HG02885 (cell line): ENCODE data around the gene DIAPH3.

ENCODE experiments used
- ATAC-seq: cut with Tn5 transposase; IDR thresholded peaks from one replicate; pipeline ENCODE4 v1.9.1; 2021; ENCODE audit warnings: mild to moderate bottlenecking; ENCODE audit not compliant: unreplicated experiment, poor library complexity

The DIAPH3 gene

GRCh38 chr13:59823486-59823885, 340.2 kb downstream of the DIAPH3 start:
- ATAC-seq = no peak

GRCh38 chr13:59809564-59809963, 354.2 kb downstream of the DIAPH3 start:
- ATAC-seq = no peak

- ATAC-seq = no peak
These were observed 356.9 kb downstream of the DIAPH3 start for GRCh38 chr13:59806801-59807200.

- ATAC-seq = no peak
These were observed 362.4 kb downstream of the DIAPH3 start for GRCh38 chr13:59801107-59801880.

- ATAC-seq = no peak
These were observed 370.6 kb downstream of the DIAPH3 start for GRCh38 chr13:59793107-59793506.

GRCh38 chr13:59790626-59791025, 373.1 kb downstream of the DIAPH3 start:
- ATAC-seq = no peak

- no peak for ATAC-seq
These were observed 374.2 kb downstream of the DIAPH3 start for GRCh38 chr13:59789558-59789957.

- ATAC-seq = no peak
These were observed 376.0 kb downstream of the DIAPH3 start for GRCh38 chr13:59787679-59788078.

GRCh38 chr13:59782696-59783095, 381.0 kb downstream of the DIAPH3 start:
- ATAC-seq = no peak

GRCh38 chr13:59780058-59780457, 383.7 kb downstream of the DIAPH3 start:
- no peak for ATAC-seq

- ATAC-seq = peak; percentile 65
These were observed 386.6 kb downstream of the DIAPH3 start for GRCh38 chr13:59776924-59777690.

- no peak for ATAC-seq
These were observed 389.2 kb downstream of the DIAPH3 start for GRCh38 chr13:59774491-59774971.

GRCh38 chr13:59771272-59771671, 392.5 kb downstream of the DIAPH3 start:
- no peak for ATAC-seq

GRCh38 chr13:59770451-59770850, 393.3 kb downstream of the DIAPH3 start:
- ATAC-seq = no peak

GRCh38 chr13:59766236-59766635, 397.5 kb downstream of the DIAPH3 start:
- ATAC-seq = no peak

- ATAC-seq = peak; percentile 51
These were observed 408.0 kb downstream of the DIAPH3 start for GRCh38 chr13:59755632-59756290.

GRCh38 chr13:59754411-59754810, 409.3 kb downstream of the DIAPH3 start:
- no peak for ATAC-seq

GRCh38 chr13:59750860-59751259, 412.9 kb downstream of the DIAPH3 start:
- ATAC-seq = no peak

- ATAC-seq = no peak
These were observed 415.7 kb downstream of the DIAPH3 start for GRCh38 chr13:59748046-59748445.

- ATAC-seq = peak; percentile 50
These were observed 416.2 kb downstream of the DIAPH3 start for GRCh38 chr13:59747529-59747928.
